NCI-H1092 treated with DMSO at 0.1 percent for 48 hours (cell line): ENCODE results near the gene GPT2.
A peak's percentile ranks its signal among the peaks of the same experiment; 100 is the strongest.

Experiments used
- DNase-seq: peaks from one replicate; lab custom pipeline; 2025; lab: John Stamatoyannopoulos, UW

GPT2 gene, protein sequence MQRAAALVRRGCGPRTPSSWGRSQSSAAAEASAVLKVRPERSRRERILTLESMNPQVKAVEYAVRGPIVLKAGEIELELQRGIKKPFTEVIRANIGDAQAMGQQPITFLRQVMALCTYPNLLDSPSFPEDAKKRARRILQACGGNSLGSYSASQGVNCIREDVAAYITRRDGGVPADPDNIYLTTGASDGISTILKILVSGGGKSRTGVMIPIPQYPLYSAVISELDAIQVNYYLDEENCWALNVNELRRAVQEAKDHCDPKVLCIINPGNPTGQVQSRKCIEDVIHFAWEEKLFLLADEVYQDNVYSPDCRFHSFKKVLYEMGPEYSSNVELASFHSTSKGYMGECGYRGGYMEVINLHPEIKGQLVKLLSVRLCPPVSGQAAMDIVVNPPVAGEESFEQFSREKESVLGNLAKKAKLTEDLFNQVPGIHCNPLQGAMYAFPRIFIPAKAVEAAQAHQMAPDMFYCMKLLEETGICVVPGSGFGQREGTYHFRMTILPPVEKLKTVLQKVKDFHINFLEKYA

DNA sequence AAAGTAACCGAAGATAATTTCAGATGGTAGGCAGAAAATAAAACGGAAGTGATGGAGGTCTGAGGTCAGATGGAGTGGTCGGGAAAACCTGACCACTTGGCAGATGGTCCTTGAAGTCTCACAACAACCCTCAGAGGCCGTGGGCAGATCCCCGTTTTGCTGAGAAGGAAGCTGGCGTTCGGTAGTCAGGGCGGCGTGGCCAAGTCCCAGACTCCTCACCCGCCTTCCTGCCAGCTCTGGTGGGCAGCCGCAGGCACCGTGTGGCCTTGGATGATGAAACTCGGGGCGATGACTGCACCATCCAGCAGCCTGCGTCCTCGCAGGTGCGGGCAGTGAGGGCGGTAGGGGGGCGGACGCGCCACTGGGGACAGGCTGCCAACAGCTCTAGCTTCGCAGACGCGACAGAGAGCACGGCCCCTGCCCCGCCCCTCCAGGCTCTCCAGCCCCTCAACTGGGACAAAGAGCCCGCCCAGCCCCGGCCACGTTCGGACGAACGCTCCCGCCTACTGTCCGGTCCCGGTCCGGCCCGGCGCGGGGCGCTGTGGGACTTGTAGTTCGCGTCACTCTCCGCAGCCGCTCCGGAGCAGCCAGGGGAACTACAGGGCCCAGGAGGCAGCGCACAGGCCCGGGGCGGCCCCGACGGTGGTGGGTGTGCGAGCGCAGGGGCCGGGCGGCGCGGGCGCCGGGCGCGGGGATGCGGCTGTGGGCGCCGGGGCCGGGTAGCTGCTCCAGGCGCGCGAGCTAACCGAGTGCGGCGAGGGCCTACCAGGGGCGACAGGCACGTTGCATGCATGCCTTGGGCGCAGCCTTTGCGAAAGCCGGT is at the start of gene GPT2:
Gene GPT2, plus strand, starts transcription at position 673 of the 823 bp plus-strand sequence. CDS start 354 bp downstream, outside the sequence.
- peak; percentile 94 for DNase-seq

DNA sequence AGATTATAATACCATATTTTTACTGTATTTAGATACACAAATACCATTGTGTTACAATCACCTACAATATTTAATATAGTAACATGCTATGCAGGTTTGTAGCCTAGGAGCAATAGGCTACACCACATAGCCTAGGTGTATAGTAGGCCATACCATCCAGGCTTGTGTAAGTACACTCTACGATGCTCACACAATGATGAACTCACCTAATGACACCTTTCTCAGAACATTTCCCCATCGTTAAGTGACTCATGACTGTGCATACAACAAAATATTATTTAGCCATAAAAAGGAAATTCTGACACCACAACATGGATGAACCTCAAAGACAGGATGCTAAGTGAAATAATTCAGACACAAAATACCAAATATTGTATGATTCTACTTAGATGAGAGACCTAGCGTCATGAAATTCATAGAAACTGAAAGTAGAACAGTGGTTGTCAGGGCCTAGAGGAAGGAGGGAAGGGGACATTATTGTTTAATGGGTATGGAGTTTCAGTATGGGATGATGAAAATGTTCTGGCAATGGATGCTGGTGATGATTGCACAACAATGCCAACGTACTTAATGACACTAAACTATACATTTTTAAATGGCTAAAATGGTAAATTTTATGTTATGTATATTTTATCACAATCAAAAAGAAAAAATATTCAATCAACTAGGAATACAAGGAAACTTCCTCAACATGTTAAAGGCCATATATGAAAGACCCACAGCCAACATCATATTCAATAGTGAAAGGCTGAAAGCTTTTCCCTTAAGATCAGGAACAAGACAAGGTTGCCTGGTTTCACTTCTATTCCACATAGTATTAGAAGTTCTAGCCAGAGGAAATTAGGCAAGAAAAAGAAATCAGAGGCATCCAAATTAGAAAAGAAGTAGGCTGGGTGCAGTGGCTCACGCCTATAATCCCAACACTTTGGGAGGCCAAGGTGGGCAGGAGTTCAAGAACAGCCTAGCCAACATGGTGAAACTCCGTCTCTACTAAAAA is 47.3 kb upstream of the GPT2 start:
- DNase-seq = no peak

DNA sequence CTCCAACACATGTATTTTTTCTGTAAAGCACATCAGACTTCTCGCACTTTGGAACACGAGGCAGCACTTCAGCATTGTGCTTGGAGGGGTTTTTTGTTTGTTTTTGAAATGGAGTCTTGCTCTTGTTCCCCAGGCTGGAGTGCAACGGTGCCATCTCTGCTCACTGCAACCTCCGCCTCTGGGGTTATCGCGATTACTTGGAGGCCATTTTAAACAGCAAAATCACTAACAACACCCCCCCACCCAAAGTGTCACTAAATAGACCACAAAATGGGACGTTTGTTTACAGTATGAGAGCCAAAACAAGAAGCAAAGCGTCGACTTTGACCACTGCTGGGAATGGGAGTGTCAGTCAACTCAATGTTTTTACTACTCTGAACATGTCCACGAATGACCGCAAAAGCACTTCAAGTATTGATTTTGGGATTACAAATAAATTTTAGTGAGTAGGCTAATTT is 44.1 kb upstream of the GPT2 start:
- peak; percentile 18 for DNase-seq

DNA sequence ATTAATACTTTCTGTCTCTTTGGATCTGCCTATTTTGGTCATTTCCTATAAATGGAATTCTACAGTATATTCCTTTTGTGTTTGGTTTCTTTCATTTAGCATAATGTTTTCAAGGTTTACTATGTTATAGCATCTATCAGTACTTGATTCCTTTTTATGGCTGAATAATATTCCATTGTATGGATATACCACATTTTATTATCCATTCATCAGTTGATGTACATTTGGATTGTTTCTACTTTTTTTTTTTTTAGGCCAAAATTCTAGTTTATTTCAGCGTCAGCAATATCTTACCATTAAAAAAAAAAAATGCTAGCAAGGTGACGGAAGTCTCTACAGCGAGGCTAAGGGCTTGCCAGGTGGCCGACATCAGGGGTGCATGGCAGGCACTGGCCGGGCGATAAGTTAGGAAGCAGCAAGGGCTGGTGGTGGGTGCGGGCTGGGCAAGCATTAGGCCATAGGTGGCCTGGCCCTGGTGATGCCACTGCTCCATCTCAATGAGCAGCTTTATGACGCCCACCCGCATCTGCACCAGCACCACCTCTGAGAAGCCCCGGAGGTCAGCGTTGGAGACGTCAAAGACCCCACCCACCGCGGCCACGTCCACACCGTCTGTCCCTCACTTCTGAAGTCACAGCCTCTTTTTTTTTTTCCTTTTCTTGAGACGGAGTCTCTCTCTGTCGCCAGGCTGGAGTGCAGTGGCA is 41.8 kb upstream of the GPT2 start:
- DNase-seq = no peak

DNA sequence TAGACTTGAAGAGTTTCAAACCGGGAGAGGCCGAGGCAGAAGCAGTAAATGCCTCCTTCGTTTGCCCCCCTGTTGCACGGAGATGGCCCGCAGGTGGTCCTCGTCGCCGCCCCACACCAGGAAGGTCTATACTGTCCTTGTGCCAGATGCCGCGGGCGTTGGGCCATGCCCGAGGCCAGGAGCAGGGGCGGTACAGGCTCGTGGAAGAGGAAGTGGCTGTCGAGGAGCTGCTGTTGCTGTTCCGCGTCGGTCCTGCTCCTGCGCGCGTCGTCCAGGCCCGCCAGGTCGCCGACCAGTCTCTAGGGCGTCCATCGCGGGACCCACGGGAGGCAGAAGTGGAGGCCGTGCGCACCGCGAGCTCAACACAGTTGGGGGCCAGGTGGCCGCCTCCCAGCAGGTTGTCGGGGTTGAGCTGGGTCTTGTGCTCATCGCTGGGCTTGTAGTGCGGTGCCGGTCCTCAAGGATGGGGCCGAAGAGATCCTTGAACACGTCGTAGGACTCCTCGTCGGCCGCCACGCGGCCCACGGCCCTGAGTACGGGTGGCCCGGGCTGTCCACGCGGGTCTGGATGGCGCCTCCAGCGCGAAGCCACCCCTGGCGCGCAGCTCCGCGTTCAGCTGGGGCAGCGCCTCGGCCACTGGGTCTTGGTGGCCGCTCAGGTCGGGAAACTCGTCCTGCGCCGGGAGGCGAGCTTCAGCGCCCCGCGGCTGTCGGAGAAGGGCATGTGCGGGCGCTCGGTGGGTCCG is 40.1 kb upstream of the GPT2 start:
- no peak for DNase-seq

DNA sequence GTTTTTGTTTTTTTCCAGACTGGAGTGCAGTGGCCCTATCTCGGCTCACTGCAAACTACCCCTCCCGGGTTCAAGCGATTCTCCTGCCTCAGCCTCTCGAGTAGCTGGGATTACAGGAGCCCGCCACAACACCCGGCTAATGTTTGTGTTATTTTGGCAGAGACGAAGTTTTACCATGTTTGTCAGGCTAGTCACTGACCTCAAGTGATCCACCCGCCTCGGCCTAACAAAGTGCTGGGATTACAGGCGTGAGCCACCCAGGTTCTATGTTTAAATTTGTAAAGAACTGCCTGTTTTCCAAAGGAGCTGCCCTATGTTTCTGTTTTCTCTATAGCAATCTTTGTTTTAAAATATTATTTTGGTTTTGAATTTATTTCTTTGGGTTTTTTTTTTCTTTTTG is 39.4 kb upstream of the GPT2 start:
- no peak for DNase-seq

DNA sequence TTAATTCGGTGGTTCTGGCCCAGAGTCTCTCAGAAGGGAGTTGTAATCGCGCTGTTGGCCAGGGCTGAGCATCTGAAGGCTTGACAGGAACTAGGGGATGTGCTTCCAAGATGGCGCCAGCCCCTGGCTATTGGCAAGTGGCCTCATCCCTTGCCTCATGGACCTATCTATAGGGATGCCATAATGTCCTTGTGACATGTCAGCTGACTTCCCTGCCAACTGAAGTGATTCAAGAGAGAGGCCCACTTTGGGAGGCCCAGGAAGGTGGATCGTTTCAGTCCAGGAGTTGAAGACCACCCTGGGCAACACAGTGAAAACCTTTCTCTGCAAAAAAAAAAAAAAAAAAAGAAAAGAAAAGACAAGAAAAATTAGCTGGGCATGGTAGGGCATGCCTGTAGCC is 38.2 kb upstream of the GPT2 start:
- no peak for DNase-seq

DNA sequence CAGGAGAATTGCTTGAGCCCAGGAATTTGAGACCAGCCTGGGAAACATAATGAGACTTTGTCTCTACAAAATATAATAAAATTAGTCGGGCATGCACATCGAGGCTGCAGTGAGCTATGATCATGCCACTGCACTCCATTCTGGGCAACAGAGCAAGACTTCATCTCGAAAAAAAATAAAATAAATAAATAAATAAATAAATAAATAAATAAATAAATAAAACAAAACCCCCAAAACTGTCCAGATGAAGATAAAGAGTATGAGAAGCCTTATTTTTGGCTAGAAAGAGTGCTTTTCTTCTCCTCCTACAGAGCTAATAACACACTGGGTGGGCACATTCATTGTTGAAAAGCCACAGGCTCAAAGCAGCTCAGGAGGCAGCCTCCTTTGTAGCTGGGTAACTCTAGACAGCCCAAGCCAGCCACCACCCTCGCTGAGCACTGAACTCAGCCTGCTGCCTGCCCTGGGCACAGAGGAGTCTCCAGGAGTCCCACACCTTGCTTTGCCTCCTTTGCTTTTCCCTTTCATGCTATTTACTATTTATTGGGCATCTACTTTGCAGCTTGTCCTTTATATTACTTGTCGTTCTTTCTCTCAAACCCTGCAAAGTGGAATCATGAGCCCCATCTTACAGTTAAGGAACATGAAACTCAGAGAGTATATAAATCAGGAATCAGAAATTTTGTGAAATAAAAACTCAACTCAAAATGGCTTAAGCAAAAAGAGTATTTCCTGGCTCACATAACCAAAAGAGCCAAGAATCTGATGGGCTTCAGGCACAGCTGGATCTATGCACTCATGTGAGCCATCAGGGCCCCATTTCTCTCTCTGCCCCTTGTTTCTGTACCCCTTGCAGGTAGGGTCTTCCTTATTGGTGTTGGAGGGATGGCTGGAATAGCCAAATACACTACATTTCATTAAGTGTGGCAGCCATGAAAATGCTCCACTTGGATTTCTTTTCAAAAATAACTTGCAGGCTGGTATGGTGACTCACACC is 35.1 kb upstream of the GPT2 start:
- no peak for DNase-seq

DNA sequence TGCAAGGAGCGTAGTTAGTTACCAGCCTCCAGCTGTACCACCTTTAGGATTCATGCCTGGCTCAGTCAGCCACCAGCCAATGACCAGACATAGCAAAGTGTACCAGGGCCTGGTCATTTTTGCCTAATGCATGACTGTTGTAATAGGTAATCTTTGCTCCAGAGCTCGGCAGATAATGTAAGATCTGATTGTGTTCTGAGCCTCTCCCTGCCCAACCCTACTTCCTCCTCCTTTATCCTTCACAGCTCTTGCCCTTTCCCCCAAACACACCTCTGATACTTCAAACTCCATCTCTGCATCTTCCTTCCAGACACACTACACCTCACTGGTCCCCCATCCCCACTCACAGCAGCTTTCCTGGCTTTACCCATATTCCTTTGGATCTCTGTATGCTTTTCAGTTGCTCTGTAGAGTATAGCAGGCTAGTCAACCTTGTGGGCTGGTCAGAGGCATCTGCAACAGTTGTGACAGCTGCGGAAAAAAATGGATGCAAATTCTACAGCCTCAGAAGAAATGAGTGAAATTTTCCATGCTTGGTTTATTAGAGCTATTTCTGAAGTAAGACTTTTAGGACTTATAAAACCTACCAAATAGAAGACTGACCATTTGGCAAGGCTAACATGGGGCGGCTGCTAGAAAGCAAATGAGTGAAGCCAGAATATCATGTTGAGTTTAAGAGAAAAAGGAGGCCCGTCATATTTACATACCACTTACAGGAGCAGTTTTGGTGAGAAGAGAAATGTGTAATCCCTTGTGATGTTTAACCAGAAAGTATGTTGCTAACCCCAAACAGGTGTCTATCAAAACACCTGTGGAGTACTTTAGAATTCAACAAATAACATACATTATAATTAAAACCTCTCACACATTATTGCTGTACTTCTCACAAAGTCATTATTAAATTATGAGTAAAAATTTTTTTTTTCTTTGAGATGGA is 33.3 kb upstream of the GPT2 start:
- DNase-seq = no peak

DNA sequence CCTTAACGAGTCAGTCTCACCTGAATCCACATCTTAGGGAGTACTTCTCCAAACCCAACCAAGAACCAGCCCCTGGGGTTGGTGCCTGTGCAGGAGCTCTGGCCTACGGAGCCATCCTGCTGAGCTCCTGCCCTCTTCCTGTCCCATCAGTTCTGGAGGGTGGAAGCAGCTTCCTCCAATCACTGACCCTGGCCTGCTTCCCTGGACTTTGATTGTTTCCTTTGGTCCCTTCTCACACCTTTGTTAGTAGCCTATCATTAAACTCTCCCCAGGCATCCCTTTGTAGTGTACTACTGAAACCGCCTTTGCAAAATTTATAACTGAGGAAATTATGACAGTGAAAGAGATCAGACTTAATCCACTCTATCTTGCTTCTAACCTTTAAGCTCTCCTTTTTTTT is 32.0 kb upstream of the GPT2 start:
- DNase-seq = no peak

DNA sequence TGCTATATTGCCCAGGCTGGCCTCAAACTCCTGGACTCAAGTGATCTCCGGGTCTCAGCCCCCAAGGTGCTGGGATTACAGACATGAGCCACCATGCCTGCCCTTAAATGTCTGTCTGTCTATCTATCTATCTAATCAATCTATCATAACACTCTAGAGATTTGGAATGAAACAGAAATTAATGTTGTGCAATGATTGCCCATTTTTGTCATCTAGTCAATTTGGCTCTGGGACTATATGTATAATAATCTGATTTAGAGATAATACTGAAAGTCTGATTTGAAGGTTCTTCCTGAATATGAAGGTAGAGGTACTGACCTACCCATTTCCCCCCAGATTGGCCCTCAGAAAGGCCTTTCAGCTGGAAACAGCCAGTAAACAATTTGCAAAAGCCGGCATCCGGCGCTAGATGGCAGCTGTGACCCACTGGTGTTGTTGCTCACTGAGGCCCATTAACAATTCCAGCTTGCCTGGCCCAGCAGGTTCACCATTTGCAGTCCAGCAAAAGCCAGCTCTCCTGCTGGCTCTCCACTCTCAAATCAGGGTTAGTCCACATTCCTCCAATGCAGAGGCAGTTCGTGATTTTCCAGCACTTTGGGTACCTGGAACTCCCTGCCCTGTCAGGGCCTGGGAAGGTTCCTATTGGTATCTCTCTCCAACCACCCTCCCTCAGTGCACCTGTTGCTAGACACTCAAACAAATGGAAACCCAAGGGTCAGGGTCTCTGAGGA is 30.3 kb upstream of the GPT2 start:
- DNase-seq = peak; percentile 62

DNA sequence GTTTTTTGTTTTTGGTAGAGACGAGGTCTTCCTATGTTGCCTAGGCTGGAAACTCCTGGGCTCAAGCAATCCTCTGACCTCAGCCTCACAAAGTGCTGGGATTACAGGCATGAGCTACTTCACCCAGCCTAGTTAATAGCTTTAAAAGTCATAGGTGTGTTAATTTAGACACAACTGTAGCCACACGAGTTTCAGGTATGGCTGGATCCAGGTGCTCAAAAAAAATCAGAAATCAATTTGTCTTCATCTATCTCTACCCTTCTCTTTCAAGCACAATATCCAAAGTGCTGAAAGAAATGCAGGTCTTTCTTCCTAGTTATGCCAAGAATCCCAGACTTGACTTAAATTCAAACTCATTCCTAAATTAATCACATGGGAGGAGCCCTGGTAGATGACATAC is 29.3 kb upstream of the GPT2 start:
- DNase-seq = no peak

DNA sequence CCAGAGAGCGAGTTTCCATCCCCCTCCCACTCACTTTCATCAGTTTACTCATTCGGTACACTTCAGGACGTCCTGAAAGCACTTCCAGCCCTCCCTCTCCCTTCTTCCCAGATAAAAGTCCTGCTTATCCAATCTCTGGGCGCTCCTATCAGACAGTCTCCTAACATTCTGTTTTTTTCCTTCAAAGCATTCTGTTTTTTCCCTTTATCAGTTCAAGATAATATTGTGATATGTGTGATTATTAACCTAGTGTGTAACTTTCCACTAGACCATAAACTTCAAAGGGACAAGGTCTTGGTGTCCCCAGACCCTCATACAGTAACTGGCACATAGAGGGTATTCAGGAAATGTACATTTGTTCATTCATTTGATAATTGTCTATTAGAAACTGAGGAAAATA is 28.8 kb upstream of the GPT2 start:
- no peak for DNase-seq

DNA sequence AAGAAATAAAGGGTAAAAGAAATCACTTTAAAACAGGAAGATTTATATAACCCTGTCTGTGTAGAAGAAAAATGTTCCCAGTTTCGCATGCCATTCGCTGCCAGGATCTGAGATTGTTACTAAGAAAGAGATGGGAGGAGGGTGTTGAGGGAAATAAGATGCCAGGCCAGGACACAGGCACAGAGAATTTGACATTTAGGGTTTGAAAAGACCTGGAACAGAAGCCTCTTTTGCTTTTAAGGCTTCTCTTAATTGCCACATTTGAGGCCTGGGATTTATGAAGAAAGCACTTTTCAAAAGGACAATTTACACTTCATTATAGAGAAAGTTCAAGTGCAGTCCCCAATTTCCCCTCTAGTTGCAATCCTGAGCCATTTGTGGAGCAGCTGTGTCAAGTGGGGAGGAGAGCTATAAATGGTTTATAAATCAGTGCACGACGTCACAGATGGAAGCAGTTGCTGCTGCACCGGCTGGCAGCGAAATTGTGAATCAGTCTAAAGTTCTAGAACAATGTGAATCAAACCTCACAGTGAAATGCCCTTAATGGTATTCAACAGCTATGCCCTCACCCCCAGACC is 26.7 kb upstream of the GPT2 start:
- peak; percentile 62 for DNase-seq

DNA sequence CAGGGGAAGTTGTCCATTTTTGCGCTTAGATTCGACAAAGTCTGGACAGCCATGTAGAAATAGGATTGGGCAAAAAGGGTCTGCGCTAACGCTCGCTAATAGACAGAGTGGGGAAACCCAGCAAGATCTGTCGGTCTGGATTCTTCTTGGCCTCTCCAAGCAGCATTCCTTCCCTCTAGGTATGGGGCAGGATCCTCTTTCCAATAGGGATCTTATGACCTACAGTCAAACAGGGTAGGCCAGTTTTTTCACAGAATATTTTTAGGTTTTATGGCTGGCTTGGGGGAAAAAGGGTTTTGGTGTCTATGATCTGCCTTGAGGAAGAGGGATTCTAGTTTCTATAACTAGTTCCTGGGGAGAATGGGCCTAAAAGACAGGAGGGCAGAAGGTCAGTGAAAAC is 26.0 kb upstream of the GPT2 start:
- no peak for DNase-seq

DNA sequence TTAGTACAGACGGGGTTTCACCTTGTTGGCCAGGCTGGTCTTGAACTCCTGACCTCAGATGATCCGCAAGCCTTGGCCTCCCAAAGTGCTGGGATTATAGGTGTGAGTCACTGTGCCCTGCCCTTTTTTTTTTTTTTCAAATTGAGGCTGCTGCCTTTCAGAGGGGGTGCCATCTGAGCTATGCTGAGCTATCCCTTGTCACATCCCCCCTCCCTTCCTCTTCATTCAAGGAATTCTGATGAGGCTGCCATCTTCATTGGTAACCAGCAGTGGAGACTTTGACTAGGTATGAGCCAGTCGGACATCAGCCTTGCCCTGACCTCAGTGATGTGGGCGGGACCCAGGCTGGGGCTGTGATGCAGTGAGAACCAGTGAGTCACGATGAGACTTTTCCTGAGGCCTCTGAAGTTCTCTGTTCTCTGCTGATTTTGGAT is 24.4 kb upstream of the GPT2 start:
- no peak for DNase-seq
